Measurements from ENCODE around the gene GAB1. TPM values are rescaled to one million over a fixed set of nuclear protein-coding genes. Genes with fewer than 3 reads are reported as not detected.

The GAB1 gene
- total RNA-seq, 2 donors from 2014 or later: 28.3 to 33.3 TPM

- H3K9me3 Mint-ChIP-seq: no peaks in the 10 kb centered on the region
- H3K36me3 Mint-ChIP-seq (ENCODE audit: low read depth): peaks cover 37% of the 10 kb centered on the region
- Histone ChIP-seq H3K4me3 (ENCODE audit: low read length) (peak overlapping the region; percentile 99), H3K9ac (ENCODE audit: extremely low read depth, low read length, poor library complexity, severe bottlenecking) (peak overlapping the region; percentile 93), H3K9me3 (ENCODE audit: control insufficient read depth, low read length) (no peaks in the 10 kb centered on the region), H3K4me1 (ENCODE audit: control insufficient read depth, insufficient read depth, low read length) (no peaks in the 10 kb centered on the region), H3K27ac (ENCODE audit: low read depth, low read length) (peak overlapping the region; percentile 98), H3K27me3 (ENCODE audit: control insufficient read depth, insufficient read depth, low read length, poor library complexity, severe bottlenecking) (no peaks in the 10 kb centered on the region), H3K36me3 (ENCODE audit: control insufficient read depth, insufficient read depth, low read length) (peaks cover 40% of the 10 kb centered on the region)
- WGBS, 2 experiments (ENCODE audit: insufficient coverage in 1 of 2, insufficient read length in 1 of 2): 15% methylated on average over 5 of the region's 5 CpGs
- H3K4me3 Mint-ChIP-seq: peak overlapping the region; percentile 93
- H3K27ac Mint-ChIP-seq: peak overlapping the region; percentile 98
- no peaks in the 10 kb centered on the region for H3K27me3 Mint-ChIP-seq (ENCODE audit: insufficient read depth)
- DNase-seq: no peak
- no peak for TF ChIP-seq CTCF (conservative IDR thresholded peaks at IDR 0.05)
- H3K4me1 Mint-ChIP-seq: peaks cover 26% of the 10 kb centered on the region
Measured at GRCh38 chr4:143514901-143515300, 178.2 kb downstream of the GAB1 start.

GRCh38 chr4:143515905-143516304 lies 179.2 kb downstream of the GAB1 start:
- H3K4me3 ChIP-seq (ENCODE audit: low read length): peak overlapping the region; percentile 99
- DNase-seq: no peak
- no peaks in the 10 kb centered on the region for H3K27me3 Mint-ChIP-seq (ENCODE audit: insufficient read depth)
- peaks cover 26% of the 10 kb centered on the region for H3K4me1 Mint-ChIP-seq
- H3K4me1 ChIP-seq (ENCODE audit: control insufficient read depth, insufficient read depth, low read length): no peaks in the 10 kb centered on the region
- TF ChIP-seq CTCF (conservative IDR thresholded peaks at IDR 0.05): no peak
- H3K9me3 Mint-ChIP-seq: no peaks in the 10 kb centered on the region
- peaks cover 50% of the 10 kb centered on the region for H3K36me3 ChIP-seq (ENCODE audit: control insufficient read depth, insufficient read depth, low read length)
- no peaks in the 10 kb centered on the region for H3K27me3 ChIP-seq (ENCODE audit: control insufficient read depth, insufficient read depth, low read length, poor library complexity, severe bottlenecking)
- peak overlapping the region; percentile 93 for H3K9ac ChIP-seq (ENCODE audit: extremely low read depth, low read length, poor library complexity, severe bottlenecking)
- no peak overlapping the region for H3K27ac ChIP-seq (ENCODE audit: low read depth, low read length)
- no peak overlapping the region for H3K27ac Mint-ChIP-seq
- H3K9me3 ChIP-seq (ENCODE audit: control insufficient read depth, low read length): no peaks in the 10 kb centered on the region
- peak overlapping the region; percentile 93 for H3K4me3 Mint-ChIP-seq
- H3K36me3 Mint-ChIP-seq (ENCODE audit: low read depth): peaks cover 44% of the 10 kb centered on the region

DNA sequence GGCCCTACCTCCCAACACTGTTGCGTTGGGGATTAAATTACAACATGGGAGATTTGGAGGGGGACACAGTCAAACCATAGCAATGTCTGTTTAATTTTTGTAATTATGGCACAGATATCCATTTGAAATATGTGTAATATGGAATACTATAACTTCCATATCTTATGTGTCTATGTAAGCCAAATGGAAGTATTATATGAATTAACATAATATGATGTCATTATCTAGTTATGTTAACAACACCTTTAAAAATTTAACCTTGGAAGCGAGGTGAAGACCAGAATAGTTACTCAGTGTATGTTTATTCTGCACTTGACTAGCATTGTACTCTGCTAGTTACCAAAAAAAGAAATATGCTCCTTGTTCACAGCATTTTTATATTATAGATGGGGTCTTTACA lies 181.1 kb downstream of the GAB1 start:
- Mint-ChIP-seq H3K9me3 (no peaks in the 10 kb centered on the region), H3K27ac (no peak overlapping the region), H3K36me3 (ENCODE audit: low read depth) (peaks cover 59% of the 10 kb centered on the region), H3K27me3 (ENCODE audit: insufficient read depth) (no peaks in the 10 kb centered on the region), H3K4me3 (no peak overlapping the region), H3K4me1 (peaks cover 26% of the 10 kb centered on the region)
- WGBS, 2 experiments (ENCODE audit: insufficient coverage in 1 of 2, insufficient read length in 1 of 2): 100% methylated on average over 1 of the region's 2 CpGs; no CpG with 5 or more reads in 1 of the 2 experiments
- peaks cover 67% of the 10 kb centered on the region for H3K36me3 ChIP-seq (ENCODE audit: control insufficient read depth, insufficient read depth, low read length)
- TF ChIP-seq CTCF (conservative IDR thresholded peaks at IDR 0.05): no peak
- no peak overlapping the region for H3K9ac ChIP-seq (ENCODE audit: extremely low read depth, low read length, poor library complexity, severe bottlenecking)
- DNase-seq: no peak
- H3K9me3 ChIP-seq (ENCODE audit: control insufficient read depth, low read length): no peaks in the 10 kb centered on the region
- H3K27me3 ChIP-seq (ENCODE audit: control insufficient read depth, insufficient read depth, low read length, poor library complexity, severe bottlenecking): no peaks in the 10 kb centered on the region
- peak overlapping the region; percentile 99 for H3K4me3 ChIP-seq (ENCODE audit: low read length)
- no peaks in the 10 kb centered on the region for H3K4me1 ChIP-seq (ENCODE audit: control insufficient read depth, insufficient read depth, low read length)
- H3K27ac ChIP-seq (ENCODE audit: low read depth, low read length): no peak overlapping the region

Small RNA genes lying within 50 kb of the gene (microRNA-seq; reads per million reads assigned to microRNA genes)
- 0.59 reads per million for gene MIR3139 (ENCODE audit: borderline microRNAs expressed)

Other genes with a start within 250 kb of the GAB1 start
- gene USP38, start 152.0 kb upstream of the GAB1 start, total RNA-seq: 10 to 100 TPM; 15.6 to 15.7 TPM
- gene SMARCA5, start 176.8 kb downstream of the GAB1 start, total RNA-seq: 10 to 100 TPM; 91.0 to 95.4 TPM

Data from endodermal cell (in vitro differentiated cells).